HG03558 (cell line): Measurements from ENCODE around the gene GPR162.
"Not testable (repeated sequence)": the region's sequence is repeated elsewhere in the genome, so short reads cannot be mapped to it uniquely, and the experiment has no call there.

Experiments used
- ATAC-seq: cut with Tn5 transposase; IDR thresholded peaks from one replicate; pipeline ENCODE4 v1.9.1; 2021; ENCODE audit warnings: moderate number of reproducible peaks; ENCODE audit not compliant: unreplicated experiment; ENCODE audit errors: extremely low read depth

Gene GPR162

DNA sequence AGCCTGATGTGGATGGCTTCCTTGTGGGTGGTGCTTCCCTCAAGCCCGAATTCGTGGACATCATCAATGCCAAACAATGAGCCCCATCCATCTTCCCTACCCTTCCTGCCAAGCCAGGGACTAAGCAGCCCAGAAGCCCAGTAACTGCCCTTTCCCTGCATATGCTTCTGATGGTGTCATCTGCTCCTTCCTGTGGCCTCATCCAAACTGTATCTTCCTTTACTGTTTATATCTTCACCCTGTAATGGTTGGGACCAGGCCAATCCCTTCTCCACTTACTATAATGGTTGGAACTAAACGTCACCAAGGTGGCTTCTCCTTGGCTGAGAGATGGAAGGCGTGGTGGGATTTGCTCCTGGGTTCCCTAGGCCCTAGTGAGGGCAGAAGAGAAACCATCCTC is 48.7 kb downstream of the GPR162 start:
- not testable (repeated sequence) for ATAC-seq

DNA sequence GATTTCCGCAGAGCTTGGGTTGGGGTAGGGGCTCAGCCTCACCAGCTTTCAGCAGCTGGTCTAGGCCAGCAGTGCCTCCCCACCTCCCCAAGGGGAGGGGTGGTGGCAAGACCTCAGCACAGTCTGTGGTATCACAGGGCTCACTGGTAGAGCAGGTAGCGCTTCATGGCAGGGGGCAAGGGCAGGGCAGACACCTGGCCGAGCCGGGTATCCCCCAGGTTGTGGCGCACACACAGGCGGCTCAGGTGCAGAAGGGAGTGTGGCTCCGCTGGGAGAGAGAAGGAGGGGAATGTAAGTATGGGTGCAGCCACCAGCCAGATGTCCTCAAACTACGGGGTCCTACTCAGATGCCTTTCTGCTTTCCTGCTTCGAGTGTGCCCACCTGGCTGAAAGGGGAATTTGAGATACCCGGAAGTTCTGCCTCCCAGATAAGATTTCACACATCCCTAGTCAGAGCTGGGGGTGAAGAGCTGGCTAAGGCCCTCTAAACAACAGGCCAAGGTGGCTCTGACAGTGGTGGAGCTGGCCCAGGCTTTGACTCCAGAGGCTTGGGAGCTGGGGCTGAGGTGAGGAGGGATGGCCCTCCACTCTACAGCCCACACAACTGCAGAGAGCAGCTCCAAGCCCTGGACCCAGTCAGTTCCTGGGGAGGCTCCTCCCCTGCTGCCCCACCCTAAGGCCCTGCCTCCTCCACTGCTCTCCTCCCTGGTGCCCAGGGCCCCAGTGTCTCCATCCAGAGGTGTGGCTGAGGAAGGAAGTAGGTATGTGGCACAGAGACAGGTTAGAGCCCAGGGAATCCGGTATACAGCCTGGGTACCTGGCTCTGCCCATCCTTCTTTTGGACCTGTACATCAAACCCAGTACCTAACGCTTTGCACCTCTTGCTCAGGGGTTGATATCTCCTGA is 49.7 kb downstream of the GPR162 start:
- ATAC-seq: no peak

DNA sequence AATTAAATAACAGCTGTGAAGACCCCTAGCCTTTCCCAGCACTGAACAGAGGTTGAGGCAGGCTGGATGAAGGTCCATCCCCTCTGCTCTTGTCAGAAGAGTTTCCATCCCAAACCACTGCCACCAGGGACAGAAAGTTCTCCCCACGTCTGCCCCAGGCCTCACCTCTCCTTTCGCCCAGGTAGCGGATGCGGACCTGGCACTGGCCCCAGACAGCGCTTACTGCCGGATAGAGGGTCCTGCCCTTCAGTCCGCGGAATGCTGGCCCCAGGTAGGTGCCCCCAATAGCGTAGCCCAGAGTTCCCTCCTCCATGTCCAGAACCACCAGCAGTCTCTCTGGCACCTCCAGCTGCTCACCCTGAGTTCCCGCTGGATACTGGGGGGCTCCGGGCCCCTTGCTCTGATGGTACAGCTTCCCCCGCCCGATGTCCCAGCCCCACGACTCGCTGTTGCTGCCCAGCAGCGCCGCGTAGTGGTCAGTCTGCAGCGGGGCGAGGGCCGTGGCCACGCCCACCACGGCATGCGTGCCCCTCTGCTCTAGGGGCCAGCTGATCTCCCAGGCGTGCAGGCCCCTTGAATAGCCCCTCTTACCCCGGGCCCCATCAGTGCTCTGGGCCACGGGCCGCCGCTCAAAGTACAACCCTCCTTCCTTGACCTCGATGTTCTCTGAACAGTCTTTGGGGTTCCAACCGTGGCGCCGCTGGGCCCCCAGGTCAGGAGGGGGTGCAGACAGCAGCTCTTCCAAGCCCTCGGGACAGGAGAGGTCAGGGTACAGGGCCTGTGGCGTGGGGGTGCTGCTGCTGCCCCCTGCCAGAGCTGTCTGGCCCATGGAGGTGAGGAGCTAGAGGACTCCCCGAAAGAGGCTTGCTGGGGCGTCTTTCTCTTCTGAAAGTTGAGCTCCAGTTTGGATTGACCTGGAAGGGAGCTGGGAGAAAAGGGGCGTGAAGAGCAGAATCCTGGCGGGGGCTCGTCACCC is 50.7 kb downstream of the GPR162 start:
- ATAC-seq: no peak

DNA sequence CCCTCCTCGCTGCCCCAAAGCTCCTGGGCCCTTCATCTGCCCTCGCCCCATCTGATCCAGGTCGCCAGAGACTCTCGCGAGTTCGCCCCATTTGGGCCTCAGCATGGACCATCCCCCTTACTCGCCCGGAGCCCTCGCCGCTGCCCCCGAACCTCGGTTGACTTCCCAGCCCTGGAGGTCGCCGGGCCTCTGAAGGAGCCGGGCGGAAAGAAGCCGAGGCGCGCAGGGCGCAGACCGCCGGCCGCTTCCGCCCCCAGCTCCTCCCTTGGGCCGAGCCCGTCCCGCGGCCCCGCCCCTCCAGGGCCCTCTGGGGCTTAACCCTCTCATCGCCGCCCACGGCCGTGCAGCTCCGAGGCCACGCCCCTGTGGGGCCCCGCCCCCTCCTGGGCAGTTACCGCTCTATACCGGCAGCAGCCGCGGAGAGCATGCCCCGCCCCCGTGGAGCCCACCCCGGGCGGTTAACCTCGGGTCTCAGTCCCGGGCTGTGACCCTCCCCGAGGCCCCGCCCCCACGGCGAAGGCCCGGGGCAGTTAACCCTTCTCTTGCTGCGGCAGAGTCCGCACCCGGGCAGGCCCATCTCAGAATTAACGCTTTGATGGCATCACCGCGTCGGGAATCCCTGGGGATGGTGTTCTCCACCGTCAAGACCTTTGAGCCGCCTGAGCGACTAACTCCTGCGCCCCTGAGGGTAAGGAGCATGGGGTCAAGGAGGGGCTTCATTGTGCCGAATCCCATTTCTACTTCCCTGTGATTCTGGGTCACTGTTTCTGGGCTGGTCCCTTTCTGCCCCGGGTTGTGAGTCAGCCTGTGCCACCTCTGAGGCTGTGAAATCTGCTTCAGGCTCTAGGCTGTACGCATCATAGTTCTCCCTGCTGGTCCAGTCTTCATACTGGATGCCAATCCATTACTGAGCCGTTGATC is 51.7 kb downstream of the GPR162 start, which contains the start of gene SPSB2:
TSS of gene SPSB2 (minus strand) at position 210 of the 921 bp plus-strand sequence. CDS start 402 bp downstream, outside the sequence.
- peak; percentile 61 for ATAC-seq

DNA sequence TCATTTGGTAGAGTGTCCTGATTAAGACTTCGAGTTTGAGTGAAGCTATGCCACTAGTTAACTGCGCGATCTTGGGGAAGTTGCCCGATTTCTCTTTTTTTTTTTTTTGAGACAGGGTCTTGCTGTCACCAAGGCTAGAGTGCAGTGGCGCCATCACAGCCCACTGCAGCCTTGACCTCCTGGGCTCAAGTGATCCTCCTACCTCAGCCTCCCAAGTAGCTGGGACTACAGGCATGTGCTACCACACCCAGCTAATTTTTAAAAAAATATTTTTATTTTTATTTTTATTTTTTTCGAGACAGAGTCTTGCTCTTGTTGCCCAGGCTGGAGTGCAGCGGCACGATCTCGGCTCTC is 52.4 kb downstream of the GPR162 start:
- not testable (repeated sequence) for ATAC-seq
